Astrocyte (in vitro differentiated cells and primary cell): Measurements from ENCODE around the gene SLC9A9. TPM values are rescaled to one million over a fixed set of nuclear protein-coding genes. Genes with fewer than 3 reads are reported as not detected.

Source experiments
- DNase-seq: peaks from one replicate; pipeline ENCODE4 v3.0.0-alpha.2; 2010; ENCODE audit warnings: low read depth
- FAIRE-seq: peaks from 2 replicates; lab custom pipeline; 2011; peaks lifted over from hg19 to GRCh38; lab: Jason Lieb, UNC
- H2AFZ ChIP-seq: 2 replicates; pipeline ENCODE4 v1.6.0; 2012; ENCODE audit warnings: low read depth, low read length, inconsistent platforms
- H3K27ac ChIP-seq: 2 replicates; pipeline ENCODE4 v1.5.1; 2011; ENCODE audit warnings: low read depth, low read length, inconsistent platforms
- H3K27me3 ChIP-seq: 2 replicates; pipeline ENCODE4 v1.6.0; 2011; ENCODE audit warnings: low read length, inconsistent platforms; ENCODE audit not compliant: insufficient read depth
- H3K36me3 ChIP-seq: 2 replicates; pipeline ENCODE4 v1.5.1; 2011; ENCODE audit warnings: low read length, inconsistent platforms; ENCODE audit not compliant: insufficient read depth
- H3K4me1 ChIP-seq: 2 replicates; pipeline ENCODE4 v1.5.1; 2011; ENCODE audit warnings: low read length, inconsistent platforms; ENCODE audit not compliant: insufficient read depth
- H3K4me2 ChIP-seq: 2 replicates; pipeline ENCODE4 v1.6.0; 2012; ENCODE audit warnings: low read length, inconsistent platforms
- H3K4me3 ChIP-seq: 2 replicates; pipeline ENCODE4 v1.5.1; 2011; ENCODE audit warnings: low read depth, mild to moderate bottlenecking, low read length, inconsistent platforms; ENCODE audit not compliant: insufficient read depth
- H3K79me2 ChIP-seq: 2 replicates; pipeline ENCODE4 v1.6.0; 2012; ENCODE audit warnings: mild to moderate bottlenecking, low read length, inconsistent platforms; ENCODE audit not compliant: insufficient read depth
- H3K9ac ChIP-seq: 2 replicates; pipeline ENCODE4 v1.6.0; 2012; ENCODE audit warnings: mild to moderate bottlenecking, low read length, inconsistent platforms
- H3K9me3 ChIP-seq: 2 replicates; pipeline ENCODE4 v1.5.1; 2012; ENCODE audit warnings: low read depth, mild to moderate bottlenecking, low read length, inconsistent platforms; ENCODE audit not compliant: insufficient read depth
- H4K20me1 ChIP-seq: 2 replicates; pipeline ENCODE4 v1.6.0; 2012; ENCODE audit warnings: low read length, inconsistent platforms; ENCODE audit not compliant: insufficient read depth
- H3K27ac Mint-ChIP-seq: one replicate; pipeline ENCODE4 v1.8.0; 2021; ENCODE audit warnings: mild to moderate bottlenecking, mixed read lengths; ENCODE audit not compliant: unreplicated experiment
- H3K27me3 Mint-ChIP-seq: one replicate; pipeline ENCODE4 v1.8.0; 2021; ENCODE audit warnings: low read depth, mixed read lengths; ENCODE audit not compliant: unreplicated experiment
- H3K36me3 Mint-ChIP-seq: one replicate; pipeline ENCODE4 v1.8.0; 2021; ENCODE audit warnings: low read depth, mixed read lengths; ENCODE audit not compliant: unreplicated experiment
- H3K4me1 Mint-ChIP-seq: one replicate; pipeline ENCODE4 v1.8.0; 2021; ENCODE audit warnings: low read depth, mixed read lengths; ENCODE audit not compliant: unreplicated experiment
- H3K4me3 Mint-ChIP-seq: one replicate; pipeline ENCODE4 v1.8.0; 2021; ENCODE audit warnings: mild to moderate bottlenecking, moderate library complexity, mixed read lengths; ENCODE audit not compliant: unreplicated experiment
- H3K9me3 Mint-ChIP-seq: one replicate; pipeline ENCODE4 v1.8.0; 2021; ENCODE audit warnings: mild to moderate bottlenecking, mixed read lengths; ENCODE audit not compliant: unreplicated experiment
- CTCF ChIP-seq: IDR thresholded peaks from 2 replicates; pipeline ENCODE4 v1.5.1; 2011; ENCODE audit warnings: low read depth, mild to moderate bottlenecking, inconsistent platforms, low read length, moderate library complexity; ENCODE audit not compliant: insufficient read depth
- EZH2 ChIP-seq: IDR thresholded peaks from 2 replicates; pipeline ENCODE4 v1.6.1; 2012; ENCODE audit warnings: mild to moderate bottlenecking, low read length, inconsistent platforms; ENCODE audit not compliant: insufficient read depth
- total RNA-seq: library from RNA; stranded (reverse); gene quantifications from 2 replicates; pipeline ENCODE4 v1.2.1, GENCODE V29; 2021

The SLC9A9 gene
- total RNA-seq, 1 donor from 2014 or later: 1.5 TPM

- H3K79me2 ChIP-seq: no peaks in the 10 kb centered on the region
These were observed 607.4 kb downstream of the SLC9A9 start for GRCh38 chr3:143240886-143241285.

GRCh38 chr3:143239031-143239430, 609.2 kb downstream of the SLC9A9 start:
- H3K4me1 ChIP-seq: peaks cover 22% of the 10 kb centered on the region
- no peak overlapping the region for H3K27ac ChIP-seq
- H3K27me3 ChIP-seq: no peaks in the 10 kb centered on the region
- H3K36me3 Mint-ChIP-seq: no peaks in the 10 kb centered on the region
- H3K9me3 Mint-ChIP-seq: peaks cover 1% of the 10 kb centered on the region
- H3K79me2 ChIP-seq: no peaks in the 10 kb centered on the region
- no peak overlapping the region for H2AFZ ChIP-seq
- peak overlapping the region; percentile 12 for H3K4me2 ChIP-seq
- H3K27ac Mint-ChIP-seq: peak overlapping the region; percentile 63
- no peak overlapping the region for H3K9ac ChIP-seq
- TF ChIP-seq CTCF (no peak), EZH2 (no peak)
- H3K9me3 ChIP-seq: no peaks in the 10 kb centered on the region
- no peak for FAIRE-seq
- H3K4me3 ChIP-seq: no peak overlapping the region
- peaks cover 51% of the 10 kb centered on the region for H3K4me1 Mint-ChIP-seq
- no peaks in the 10 kb centered on the region for H4K20me1 ChIP-seq
- peak; percentile 61 for DNase-seq
- no peak overlapping the region for H3K4me3 Mint-ChIP-seq
- no peaks in the 10 kb centered on the region for H3K27me3 Mint-ChIP-seq
- H3K36me3 ChIP-seq: no peaks in the 10 kb centered on the region

More at GRCh38 chr3:143240886-143241285, 607.4 kb downstream of the SLC9A9 start:
- no peaks in the 10 kb centered on the region for H3K9me3 ChIP-seq
- no peak for TF ChIP-seq EZH2
- no peak for TF ChIP-seq CTCF
- H3K27me3 ChIP-seq: no peaks in the 10 kb centered on the region
- no peak overlapping the region for H3K4me2 ChIP-seq
- peaks cover 22% of the 10 kb centered on the region for H3K4me1 ChIP-seq
- H4K20me1 ChIP-seq: no peaks in the 10 kb centered on the region
- no peaks in the 10 kb centered on the region for H3K36me3 Mint-ChIP-seq
- H3K27me3 Mint-ChIP-seq: no peaks in the 10 kb centered on the region
- H3K4me3 Mint-ChIP-seq: no peak overlapping the region
- no peak overlapping the region for H3K4me3 ChIP-seq
- no peaks in the 10 kb centered on the region for H3K36me3 ChIP-seq
- H3K4me1 Mint-ChIP-seq: peaks cover 43% of the 10 kb centered on the region
- no peak overlapping the region for H3K27ac ChIP-seq
- FAIRE-seq (no peak), DNase-seq (no peak)
- no peak overlapping the region for H3K9ac ChIP-seq
- H2AFZ ChIP-seq: no peak overlapping the region
- H3K9me3 Mint-ChIP-seq: no peaks in the 10 kb centered on the region
- peak overlapping the region; percentile 73 for H3K27ac Mint-ChIP-seq

GRCh38 chr3:143237077-143237627, 611.1 kb downstream of the SLC9A9 start:
- H3K27me3 Mint-ChIP-seq: no peaks in the 10 kb centered on the region
- peak overlapping the region; percentile 2 for H3K27ac Mint-ChIP-seq
- TF ChIP-seq EZH2 (no peak), CTCF (no peak)
- no peaks in the 10 kb centered on the region for H3K9me3 ChIP-seq
- peaks cover 16% of the 10 kb centered on the region for H3K4me1 ChIP-seq
- H3K4me3 Mint-ChIP-seq: no peak overlapping the region
- no peak overlapping the region for H3K4me3 ChIP-seq
- H3K9me3 Mint-ChIP-seq: peaks cover 1% of the 10 kb centered on the region
- no peaks in the 10 kb centered on the region for H3K27me3 ChIP-seq
- H3K9ac ChIP-seq: no peak overlapping the region
- DNase-seq (no peak), FAIRE-seq (no peak)
- no peaks in the 10 kb centered on the region for H3K79me2 ChIP-seq
- H3K27ac ChIP-seq: no peak overlapping the region
- H4K20me1 ChIP-seq: no peaks in the 10 kb centered on the region
- no peaks in the 10 kb centered on the region for H3K36me3 ChIP-seq
- H2AFZ ChIP-seq: peak overlapping the region; percentile 39
- peak overlapping the region; percentile 28 for H3K4me2 ChIP-seq
- H3K36me3 Mint-ChIP-seq: no peaks in the 10 kb centered on the region
- H3K4me1 Mint-ChIP-seq: peaks cover 44% of the 10 kb centered on the region
